NCI-H2107 (cell line): ENCODE data around the gene SLC41A3.
"Not testable (repeated sequence)": the region's sequence is repeated elsewhere in the genome, so short reads cannot be mapped to it uniquely, and the experiment has no call there.

ENCODE experiments used
- DNase-seq: peaks from one replicate; lab custom pipeline; 2025; lab: John Stamatoyannopoulos, UW

The SLC41A3 gene

GRCh38 chr3:126082362-126083137 is 1.4 kb downstream of the SLC41A3 start:
- DNase-seq, result no peak

GRCh38 chr3:126081618-126082361 is 2.1 kb downstream of the SLC41A3 start:
- DNase-seq, result no peak

GRCh38 chr3:126080970-126081369 is 3.0 kb downstream of the SLC41A3 start:
- no peak for DNase-seq

- DNase-seq, result no peak
Measured at GRCh38 chr3:126078866-126079265, 5.1 kb downstream of the SLC41A3 start.

GRCh38 chr3:126077754-126078153 is 6.2 kb downstream of the SLC41A3 start:
- no peak for DNase-seq

- DNase-seq, result no peak
Measured at GRCh38 chr3:126076140-126076539, 7.8 kb downstream of the SLC41A3 start.

GRCh38 chr3:126070146-126070545 is 13.8 kb downstream of the SLC41A3 start:
- DNase-seq, result no peak

- no peak for DNase-seq
Measured at GRCh38 chr3:126067959-126068358, 16.0 kb downstream of the SLC41A3 start.

GRCh38 chr3:126066676-126067075 is 17.2 kb downstream of the SLC41A3 start:
- DNase-seq, result not testable (repeated sequence)

- no peak for DNase-seq
Measured at GRCh38 chr3:126065876-126066275, 18.0 kb downstream of the SLC41A3 start.

GRCh38 chr3:126064627-126065258 is 19.2 kb downstream of the SLC41A3 start:
- DNase-seq, result no peak

GRCh38 chr3:126063358-126063965 is 20.5 kb downstream of the SLC41A3 start:
- DNase-seq, result no peak

GRCh38 chr3:126061301-126062032 is 22.5 kb downstream of the SLC41A3 start:
- no peak for DNase-seq

- DNase-seq, result no peak
Measured at GRCh38 chr3:126060613-126061145, 23.2 kb downstream of the SLC41A3 start.

- no peak for DNase-seq
Measured at GRCh38 chr3:126058666-126059065, 25.3 kb downstream of the SLC41A3 start.

GRCh38 chr3:126057936-126058335 is 26.0 kb downstream of the SLC41A3 start:
- DNase-seq, result no peak

GRCh38 chr3:126057501-126057819 is 26.5 kb downstream of the SLC41A3 start:
- no peak for DNase-seq

- no peak for DNase-seq
Measured at GRCh38 chr3:126056681-126057500, 27.0 kb downstream of the SLC41A3 start.

- DNase-seq, result no peak
Measured at GRCh38 chr3:126056088-126056487, 27.8 kb downstream of the SLC41A3 start.

GRCh38 chr3:126054870-126055269 is 29.1 kb downstream of the SLC41A3 start:
- DNase-seq, result no peak
